Panc1 (cell line): ENCODE results near the gene SEMA4D. TPM values are rescaled to one million over a fixed set of nuclear protein-coding genes. Genes with fewer than 3 reads are reported as not detected.

Experiments used
- ATAC-seq: fragments of 200-7000 bp; cut with Tn5 transposase; 2 replicates; pipeline ENCODE4 v1.9.1; 2020; ENCODE audit warnings: mild to moderate bottlenecking, moderate library complexity
- BruUV-seq: library from RNA; stranded (reverse); fragments of 400-500 nt; replicated peaks from 2 replicates; lab custom pipeline; 2021; lab: Mats Ljungman, UMichigan
- CTCF ChIA-PET: fragments of 300-600 bp; sonication (Branson Sonifier 250); formaldehyde crosslinking; loops from one replicate; lab custom pipeline; 2022; ENCODE audit warnings: antibody characterized with exemption; lab: Charles Lee
- POLR2A ChIA-PET: fragments of 300-600 bp; sonication (Branson Sonifier 250); formaldehyde crosslinking; loops from one replicate; lab custom pipeline; 2022; ENCODE audit warnings: antibody characterized with exemption; lab: Charles Lee
- DNase-seq: peaks from one replicate; pipeline ENCODE4 v3.0.0-alpha.2; 2010; ENCODE audit warnings: low read depth, low spot score
- H3K27ac ChIP-seq: 2 replicates; pipeline ENCODE4 v1.5.1; 2011; ENCODE audit warnings: mild to moderate bottlenecking, low read length, inconsistent platforms
- H3K27me3 ChIP-seq: fragments of 200-500 bp; sonication (Bioruptor generic); 2 replicates; pipeline ENCODE4 v1.6.0; 2014; ENCODE audit warnings: low read length, inconsistent platforms; ENCODE audit not compliant: control insufficient read depth, insufficient read depth
- H3K36me3 ChIP-seq: fragments of 200-500 bp; sonication (Bioruptor generic); 2 replicates; pipeline ENCODE4 v1.5.1; 2014; ENCODE audit warnings: inconsistent platforms, mild to moderate bottlenecking, low read length, moderate library complexity; ENCODE audit not compliant: control insufficient read depth, insufficient read depth
- H3K4me1 ChIP-seq: 2 replicates; pipeline ENCODE4 v1.5.1; 2011; ENCODE audit warnings: inconsistent platforms, mild to moderate bottlenecking, low read length, moderate library complexity; ENCODE audit not compliant: control insufficient read depth, insufficient read depth
- H3K4me3 ChIP-seq, 2 experiments: 2 replicates each; pipeline ENCODE4 v1.5.1; 2011 to 2012; ENCODE audit warnings: low read depth in 2 of 2, low read length in 2 of 2, mild to moderate bottlenecking in 2 of 2, inconsistent platforms in 1 of 2, moderate library complexity in 1 of 2
- H3K9me3 ChIP-seq: fragments of 200-500 bp; sonication (Bioruptor generic); 2 replicates; pipeline ENCODE4 v1.5.1; 2014; ENCODE audit warnings: low read depth, mild to moderate bottlenecking, inconsistent platforms, low read length, moderate library complexity; ENCODE audit not compliant: control insufficient read depth, insufficient read depth
- CTCF ChIP-seq: fragments of 450-650 bp; IDR thresholded peaks from 2 replicates; pipeline ENCODE4 v1.5.1; 2017; ENCODE audit warnings: mild to moderate bottlenecking
- POLR2AphosphoS5 ChIP-seq: IDR thresholded peaks from 2 replicates; pipeline ENCODE4 v1.6.1; 2012; ENCODE audit warnings: mild to moderate bottlenecking, low read depth, low read length, moderate library complexity
- REST ChIP-seq, 2 experiments: IDR thresholded peaks; 2 replicates each; pipeline ENCODE4 v1.6.1; 2011 to 2012; ENCODE audit warnings: low read depth in 2 of 2, control low read depth in 1 of 2, low read length in 1 of 2, mild to moderate bottlenecking in 1 of 2, moderate library complexity in 1 of 2; ENCODE audit not compliant: insufficient read depth in 1 of 2
- SIN3A ChIP-seq: IDR thresholded peaks from 2 replicates; pipeline ENCODE4 v1.6.1; 2012; ENCODE audit warnings: low read depth, mild to moderate bottlenecking, low read length, moderate library complexity, borderline replicate concordance; ENCODE audit not compliant: insufficient read depth
- TCF7L2 ChIP-seq: IDR thresholded peaks from 2 replicates; pipeline ENCODE4 v1.6.1; 2011; ENCODE audit warnings: mild to moderate bottlenecking, low read depth, low read length, inconsistent platforms
- in situ Hi-C: cut with HindIII; loops from 2 replicates; pipeline ENCODE4 v1.10.0; 2016; ENCODE audit warnings: low sequenced_read_pairs, low pct_unique_long_range_greater_than_20kb
- intact Hi-C: fragments of 100-400 bp; cut with micrococcal nuclease; formaldehyde crosslinking; loops from one replicate; pipeline ENCODE4 v1.10.0; 2022; ENCODE audit not compliant: unreplicated experiment
- total RNA-seq: library from RNA; stranded (reverse); gene quantifications from one replicate; pipeline ENCODE4 v1.2.1, GENCODE V29; 2021; ENCODE audit not compliant: unreplicated experiment

The SEMA4D gene
- total RNA-seq, 1 experiment from 2014 or later = 6.5 TPM

- Histone ChIP-seq H3K4me3 (no peak overlapping the region), H3K9me3 (no peaks in the 10 kb centered on the region), H3K27ac (no peak overlapping the region), H3K27me3 (no peaks in the 10 kb centered on the region), H3K4me1 (no peaks in the 10 kb centered on the region), H3K36me3 (no peaks in the 10 kb centered on the region)
- DNase-seq (no peak), ATAC-seq (no peak)
- in situ Hi-C loops = no loop called here
- intact Hi-C loops = no loop called here
- CTCF ChIA-PET = no interaction called here
- POLR2A ChIA-PET = no interaction called here
- no TSS peak for BruUV-seq
- no peak for TF ChIP-seq CTCF
- TF ChIP-seq SIN3A = no peak
- no peak for TF ChIP-seq REST (IDR thresholded peaks at IDR 0.05; ENCODE audit: insufficient read depth in 1 of 2, low read depth in 2 of 2, low read length in 1 of 2)
- TF ChIP-seq POLR2AphosphoS5 = no peak
- TF ChIP-seq TCF7L2 = no peak
Observed at GRCh38 chr9:89430995-89431394, 66.9 kb downstream of the SEMA4D start.

GRCh38 chr9:89428901-89429890, 68.7 kb downstream of the SEMA4D start:
- CTCF ChIA-PET = no interaction called here
- no peak overlapping the region for H3K27ac ChIP-seq
- DNase-seq = no peak
- H3K4me3 ChIP-seq = no peak overlapping the region
- H3K27me3 ChIP-seq = no peaks in the 10 kb centered on the region
- in situ Hi-C loops = no loop called here
- POLR2A ChIA-PET = no interaction called here
- no peak for ATAC-seq
- H3K36me3 ChIP-seq = no peaks in the 10 kb centered on the region
- H3K9me3 ChIP-seq = no peaks in the 10 kb centered on the region
- no peak for TF ChIP-seq CTCF
- no peaks in the 10 kb centered on the region for H3K4me1 ChIP-seq
- no TSS peak for BruUV-seq
- intact Hi-C loops = loop anchor here (10.0 kb wide), 1 partner anchor 116 kb away; no protein-coding TSS in a partner anchor
